ENCODE measurements around the gene CYS1. TPM values are rescaled to one million over a fixed set of nuclear protein-coding genes. Genes with fewer than 3 reads are reported as not detected.
A peak's percentile ranks its signal among the peaks of the same experiment; 100 is the strongest.

The CYS1 gene
- total and polyA plus RNA-seq, 2 of the 13 experiments (the other 11 are each of a cell fraction or from before 2014, with no cell fraction given) = 0.04 TPM; not detected in 1

GRCh38 chr2:10042301-10043161 lies 37.7 kb downstream of the CYS1 start (continued):
- no peak for TF ChIP-seq AKNA (CRISPR knock-in tag; IDR thresholded peaks at IDR 0.05; ENCODE audit: borderline replicate concordance)
- no peak for TF ChIP-seq SPEN (CRISPR knock-in tag; IDR thresholded peaks at IDR 0.05; ENCODE audit: low read depth)
- TF ChIP-seq MED1 (CRISPR knock-in tag; IDR thresholded peaks at IDR 0.05) = 0 out of 2 replicates have a peak, but pooled peaks have one; percentile 9
- no peak for TF ChIP-seq ZNF205 (CRISPR knock-in tag; IDR thresholded peaks at IDR 0.05)
- no peak for TF ChIP-seq KDM1A (CRISPR knock-in tag; IDR thresholded peaks at IDR 0.05)
- TF ChIP-seq, protein P1, sequence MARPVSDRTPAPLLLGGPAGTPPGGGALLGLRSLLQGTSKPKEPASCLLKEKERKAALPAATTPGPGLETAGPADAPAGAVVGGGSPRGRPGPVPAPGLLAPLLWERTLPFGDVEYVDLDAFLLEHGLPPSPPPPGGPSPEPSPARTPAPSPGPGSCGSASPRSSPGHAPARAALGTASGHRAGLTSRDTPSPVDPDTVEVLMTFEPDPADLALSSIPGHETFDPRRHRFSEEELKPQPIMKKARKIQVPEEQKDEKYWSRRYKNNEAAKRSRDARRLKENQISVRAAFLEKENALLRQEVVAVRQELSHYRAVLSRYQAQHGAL (CRISPR knock-in tag; IDR thresholded peaks at IDR 0.05; ENCODE audit: not compliant biosample characterization) = no peak
- no peak for TF ChIP-seq THAP11 (CRISPR knock-in tag; IDR thresholded peaks at IDR 0.05)
- TF ChIP-seq MTA1 (CRISPR knock-in tag; IDR thresholded peaks at IDR 0.05; ENCODE audit: borderline replicate concordance) = 0 out of 2 replicates have a peak, but pooled peaks have one; percentile 36
- no peak for TF ChIP-seq ELF3 (CRISPR knock-in tag; IDR thresholded peaks at IDR 0.05)
- TF ChIP-seq, protein P2, sequence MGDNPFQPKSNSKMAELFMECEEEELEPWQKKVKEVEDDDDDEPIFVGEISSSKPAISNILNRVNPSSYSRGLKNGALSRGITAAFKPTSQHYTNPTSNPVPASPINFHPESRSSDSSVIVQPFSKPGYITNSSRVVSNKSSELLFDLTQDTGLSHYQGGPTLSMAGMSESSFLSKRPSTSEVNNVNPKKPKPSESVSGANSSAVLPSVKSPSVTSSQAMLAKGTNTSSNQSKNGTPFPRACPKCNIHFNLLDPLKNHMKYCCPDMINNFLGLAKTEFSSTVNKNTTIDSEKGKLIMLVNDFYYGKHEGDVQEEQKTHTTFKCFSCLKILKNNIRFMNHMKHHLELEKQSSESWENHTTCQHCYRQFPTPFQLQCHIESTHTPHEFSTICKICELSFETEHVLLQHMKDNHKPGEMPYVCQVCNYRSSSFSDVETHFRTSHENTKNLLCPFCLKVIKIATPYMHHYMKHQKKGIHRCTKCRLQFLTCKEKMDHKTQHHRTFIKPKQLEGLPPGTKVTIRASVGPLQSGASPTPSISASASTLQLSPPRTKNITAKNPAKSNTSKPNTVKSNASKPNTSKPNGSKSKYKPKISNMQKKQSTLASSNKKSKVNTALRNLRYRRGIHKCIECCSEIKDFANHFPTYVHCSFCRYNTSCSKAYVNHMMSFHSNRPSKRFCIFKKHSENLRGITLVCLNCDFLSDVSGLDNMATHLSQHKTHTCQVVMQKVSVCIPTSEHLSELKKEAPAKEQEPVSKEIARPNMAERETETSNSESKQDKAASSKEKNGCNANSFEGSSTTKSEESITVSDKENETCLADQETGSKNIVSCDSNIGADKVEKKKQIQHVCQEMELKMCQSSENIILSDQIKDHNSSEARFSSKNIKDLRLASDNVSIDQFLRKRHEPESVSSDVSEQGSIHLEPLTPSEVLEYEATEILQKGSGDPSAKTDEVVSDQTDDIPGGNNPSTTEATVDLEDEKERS (CRISPR knock-in tag; IDR thresholded peaks at IDR 0.05) = peak; percentile 80
- TF ChIP-seq ZNF292 (CRISPR knock-in tag; IDR thresholded peaks at IDR 0.05; ENCODE audit: borderline replicate concordance, low read depth) = peak; percentile 30; the same call in 1 of the 2 replicates
- 0 out of 2 replicates have a peak, but pooled peaks have one; percentile 13 for TF ChIP-seq ZFP41 (CRISPR knock-in tag; IDR thresholded peaks at IDR 0.05; ENCODE audit: borderline replicate concordance)
- TF ChIP-seq ZNF44 (CRISPR knock-in tag; IDR thresholded peaks at IDR 0.05) = 0 out of 2 replicates have a peak, but pooled peaks have one; percentile 62
- TF ChIP-seq PPARG (CRISPR knock-in tag; conservative IDR thresholded peaks at IDR 0.05) = peak; percentile 30; the same call in 1 of the 2 replicates
- 0 out of 2 replicates have a peak, but pooled peaks have one; percentile 6 for TF ChIP-seq CBFB (CRISPR knock-in tag; IDR thresholded peaks at IDR 0.05)

All from HepG2 (cell line).